Endothelial cell of hepatic sinusoid (primary cell): ENCODE measurements around the gene JMJD7.

ENCODE experiments used
- in situ Hi-C: cut with HindIII; loops from 2 replicates; pipeline ENCODE4 v1.10.0; 2017; ENCODE audit warnings: low sequenced_read_pairs

Gene JMJD7

GRCh38 chr15:41880156-41880877 lies 52.4 kb downstream of the JMJD7 start:
- in situ Hi-C loops: no loop called here

GRCh38 chr15:41881086-41881485 lies 53.2 kb downstream of the JMJD7 start:
- in situ Hi-C loops: no loop called here

GRCh38 chr15:41881550-41881919 lies 53.6 kb downstream of the JMJD7 start:
- in situ Hi-C loops: no loop called here

- in situ Hi-C loops: no loop called here
Measured at GRCh38 chr15:41881920-41882688, 54.2 kb downstream of the JMJD7 start.

- in situ Hi-C loops: no loop called here
Measured at GRCh38 chr15:41882689-41883483, 55.0 kb downstream of the JMJD7 start.

GRCh38 chr15:41883484-41883825 lies 55.6 kb downstream of the JMJD7 start:
- in situ Hi-C loops: no loop called here

GRCh38 chr15:41884458-41884857 lies 56.6 kb downstream of the JMJD7 start:
- in situ Hi-C loops: no loop called here

- in situ Hi-C loops: no loop called here
Measured at GRCh38 chr15:41885321-41885720, 57.4 kb downstream of the JMJD7 start.

GRCh38 chr15:41885841-41886240 lies 57.9 kb downstream of the JMJD7 start:
- in situ Hi-C loops: no loop called here

- in situ Hi-C loops: no loop called here
Measured at GRCh38 chr15:41886741-41887140, 58.8 kb downstream of the JMJD7 start.

- in situ Hi-C loops: no loop called here
Measured at GRCh38 chr15:41887161-41887560, 59.3 kb downstream of the JMJD7 start.
